Measurements from ENCODE around the gene MAML3.

GRCh38 chr4:140151699-140152012 lies 2.3 kb downstream of the MAML3 start:
- TF ChIP-seq CTCF (IDR thresholded peaks at IDR 0.05; ENCODE audit: insufficient read depth, low read depth, low read length) (no peak), EZH2 (IDR thresholded peaks at IDR 0.05; ENCODE audit: insufficient read depth, low read length) (no peak)

Data from astrocyte (in vitro differentiated cells and primary cell).